Measurements from ENCODE around the gene EPHA1.

DNA sequence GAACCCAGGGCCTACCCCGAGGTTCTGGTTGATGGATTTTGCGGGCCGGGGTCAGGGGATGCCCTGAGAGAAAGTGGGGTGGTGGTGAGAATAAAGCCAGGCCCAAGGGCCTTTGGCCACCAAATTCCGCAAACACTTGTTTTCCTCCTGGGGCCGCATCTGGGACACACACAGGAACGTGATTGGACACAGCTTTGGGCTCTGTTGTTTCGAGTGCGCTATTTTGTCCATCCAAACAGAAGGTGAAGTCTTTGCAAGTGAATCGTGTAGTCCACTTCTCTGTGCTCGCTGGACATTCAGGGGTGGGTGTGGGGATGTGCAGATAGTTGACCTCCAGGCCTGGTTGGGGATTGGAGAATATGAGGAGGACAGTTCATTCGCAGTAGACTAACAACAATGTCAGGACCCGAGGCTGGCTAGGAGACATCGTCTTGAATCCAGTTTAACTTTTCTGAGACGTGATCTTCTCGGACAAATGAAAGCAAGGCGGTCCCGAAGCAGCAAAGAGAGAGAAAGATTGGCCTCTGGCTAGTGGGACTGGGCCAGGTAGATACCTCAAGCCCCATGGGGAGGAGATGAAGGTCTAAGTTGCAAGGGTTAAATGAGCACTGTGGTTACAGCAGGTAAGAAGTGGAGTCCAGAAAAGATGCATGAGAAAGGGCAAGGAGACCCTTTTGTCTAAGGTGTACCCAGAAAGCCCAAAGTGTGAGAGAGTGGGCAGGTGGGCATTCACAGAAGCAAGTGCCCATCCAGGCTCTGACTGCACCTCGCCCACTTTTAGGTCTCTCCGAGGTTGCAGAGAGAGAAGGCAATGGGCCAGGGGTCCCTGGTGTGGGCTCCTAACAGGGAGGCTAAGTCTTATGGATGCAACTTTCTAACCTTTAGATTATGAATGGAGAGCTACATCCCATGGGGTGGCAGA lies 45.4 kb downstream of the EPHA1 start:
- TF ChIP-seq, protein P1, sequence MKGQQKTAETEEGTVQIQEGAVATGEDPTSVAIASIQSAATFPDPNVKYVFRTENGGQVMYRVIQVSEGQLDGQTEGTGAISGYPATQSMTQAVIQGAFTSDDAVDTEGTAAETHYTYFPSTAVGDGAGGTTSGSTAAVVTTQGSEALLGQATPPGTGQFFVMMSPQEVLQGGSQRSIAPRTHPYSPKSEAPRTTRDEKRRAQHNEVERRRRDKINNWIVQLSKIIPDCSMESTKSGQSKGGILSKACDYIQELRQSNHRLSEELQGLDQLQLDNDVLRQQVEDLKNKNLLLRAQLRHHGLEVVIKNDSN (IDR thresholded peaks at IDR 0.05): no peak
- TF ChIP-seq FOXM1 (IDR thresholded peaks at IDR 0.05; ENCODE audit: borderline replicate concordance, low read depth): no peak
- no peak for TF ChIP-seq EP300 (IDR thresholded peaks at IDR 0.05; ENCODE audit: borderline replicate concordance)
- TF ChIP-seq RAD21 (IDR thresholded peaks at IDR 0.05; ENCODE audit: low read depth): no peak
- TF ChIP-seq, protein P2, sequence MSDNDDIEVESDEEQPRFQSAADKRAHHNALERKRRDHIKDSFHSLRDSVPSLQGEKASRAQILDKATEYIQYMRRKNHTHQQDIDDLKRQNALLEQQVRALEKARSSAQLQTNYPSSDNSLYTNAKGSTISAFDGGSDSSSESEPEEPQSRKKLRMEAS (IDR thresholded peaks at IDR 0.05): no peak
- TF ChIP-seq CEBPB (IDR thresholded peaks at IDR 0.05): no peak

Measured in Ishikawa (cell line).